Activated CD8-positive, alpha-beta memory T cell treated with anti-CD3 and anti-CD28 coated beads for 24 hours (primary cell): ENCODE data around the gene INCA1.
A peak's percentile ranks its signal among the peaks of the same experiment; 100 is the strongest.

Experiments
- DNase-seq: peaks from one replicate; pipeline ENCODE4 v3.0.0-alpha.2; 2020

INCA1 gene

GRCh38 chr17:5003214-5003867, 6.0 kb upstream of the INCA1 start:
- DNase-seq: no peak

DNA sequence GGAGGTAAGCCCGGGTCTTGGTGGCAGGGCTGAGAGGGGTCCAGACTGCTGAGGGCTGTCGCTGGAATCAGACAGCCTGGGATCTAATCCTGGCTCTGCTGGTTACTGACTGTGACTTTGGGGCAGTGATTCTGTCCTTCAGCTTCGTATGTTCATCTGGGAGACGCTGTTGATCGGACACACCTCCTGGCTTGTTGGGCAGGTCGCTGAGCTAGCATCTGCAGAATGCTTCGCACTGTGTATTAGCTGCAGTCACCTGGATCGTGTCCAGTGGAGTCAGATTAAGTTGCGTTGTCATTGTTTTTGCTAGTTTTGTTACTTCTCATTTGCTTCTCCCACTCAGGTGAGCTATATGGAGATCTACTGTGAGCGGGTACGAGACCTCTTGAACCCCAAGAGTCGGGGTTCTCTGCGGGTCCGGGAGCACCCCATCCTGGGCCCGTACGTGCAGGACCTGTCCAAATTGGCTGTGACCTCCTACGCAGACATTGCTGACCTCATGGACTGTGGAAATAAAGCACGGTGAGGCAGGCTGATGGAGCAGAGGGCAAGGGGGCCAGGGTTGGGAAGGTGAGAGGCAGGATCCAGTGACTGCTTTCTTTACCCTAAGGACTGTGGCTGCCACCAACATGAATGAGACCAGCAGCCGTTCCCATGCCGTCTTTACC, 4.9 kb upstream of the INCA1 start:
- no peak for DNase-seq

DNA sequence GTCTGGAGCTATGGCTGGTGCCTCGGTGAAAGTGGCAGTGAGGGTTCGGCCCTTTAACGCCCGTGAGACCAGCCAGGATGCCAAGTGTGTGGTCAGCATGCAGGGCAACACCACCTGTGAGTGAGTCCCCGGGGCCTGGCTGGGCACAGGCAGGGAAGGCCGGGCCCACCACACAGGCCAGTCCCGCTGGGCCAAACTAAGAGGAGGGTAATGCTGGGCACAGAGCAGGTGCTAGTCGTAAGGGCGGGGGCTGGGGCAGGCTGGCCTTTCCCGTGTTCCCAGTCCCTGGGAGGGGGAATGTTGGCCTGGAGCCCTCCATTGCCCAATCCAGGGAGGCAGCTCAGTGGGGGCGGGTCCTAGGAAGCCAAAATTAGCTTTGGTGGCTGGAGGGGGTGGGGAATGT, 2.9 kb upstream of the INCA1 start:
- no peak for DNase-seq

DNA sequence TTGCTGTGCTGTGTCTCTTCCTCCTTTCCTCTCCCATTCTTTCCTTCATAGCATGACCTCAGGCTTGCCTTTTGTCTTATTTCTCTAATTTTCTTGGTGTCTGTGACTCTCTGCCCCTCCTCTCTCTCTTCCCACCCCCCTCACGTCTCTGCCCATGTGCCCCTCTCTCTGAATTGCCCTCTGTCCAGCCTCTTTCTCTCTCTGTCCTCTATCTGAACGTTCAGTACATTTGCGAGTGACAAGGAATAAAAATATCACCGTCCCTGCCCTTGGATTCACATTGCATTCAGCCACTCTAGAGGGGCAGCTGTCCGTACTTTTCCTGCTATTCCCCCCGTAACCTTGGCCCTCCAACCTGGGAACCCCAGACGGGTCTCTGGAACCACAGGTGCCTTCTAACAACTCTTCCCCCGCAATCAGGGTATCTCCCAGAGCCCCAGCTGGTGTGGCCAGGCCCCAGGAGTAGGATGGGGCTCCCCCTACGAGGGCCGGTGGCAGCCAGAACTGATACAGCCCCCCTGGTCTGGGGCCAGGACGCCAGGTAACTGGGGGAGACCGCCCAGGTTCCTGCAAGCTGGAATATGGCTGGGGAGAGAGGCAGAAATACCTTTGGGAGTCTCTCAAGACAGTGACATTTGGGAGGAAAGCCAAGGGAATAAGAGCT, 2.2 kb upstream of the INCA1 start:
- no peak for DNase-seq

GRCh38 chr17:4998732-4999429, 1.6 kb upstream of the INCA1 start:
- no peak for DNase-seq

DNA sequence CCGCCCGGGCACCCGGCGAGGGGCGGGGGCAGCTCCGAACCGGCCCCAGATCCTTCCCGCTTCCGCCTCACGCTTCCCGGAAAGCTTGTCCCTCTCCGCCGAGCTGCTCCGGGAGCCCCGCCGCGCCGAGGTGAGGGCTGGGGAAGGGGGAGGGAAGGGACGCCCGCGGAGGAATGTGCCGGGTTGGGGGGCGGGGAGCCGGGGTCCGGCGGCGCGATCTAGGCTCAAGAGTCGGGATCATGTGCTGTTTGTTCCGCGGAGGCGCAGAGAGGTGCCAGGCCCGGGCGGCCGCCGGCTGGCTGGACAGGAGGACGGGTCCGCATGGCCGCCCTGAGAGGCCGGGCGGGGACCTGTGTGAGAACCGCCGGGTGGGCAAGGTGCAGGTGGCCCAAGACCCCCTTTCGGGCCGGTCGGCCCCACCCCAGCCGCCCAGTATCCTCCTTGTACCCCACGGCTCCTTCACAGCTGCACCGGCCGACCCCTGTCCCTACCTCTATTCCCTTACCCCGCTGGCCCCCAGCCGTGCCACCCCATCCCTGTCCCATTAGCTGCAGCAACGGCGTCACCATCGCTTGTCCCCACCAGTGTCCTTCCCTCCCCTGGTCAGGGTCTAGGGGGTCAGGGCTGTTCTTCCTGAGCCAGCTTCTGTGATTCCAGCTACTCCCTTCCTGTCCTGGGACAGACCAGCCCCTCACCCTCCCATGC, 857 bp upstream of the INCA1 start:
- no peak for DNase-seq

GRCh38 chr17:4994081-4994595, 3.2 kb downstream of the INCA1 start:
- DNase-seq: no peak

- no peak for DNase-seq
Measured at GRCh38 chr17:4987767-4988567, 9.4 kb downstream of the INCA1 start.

- peak; percentile 96 for DNase-seq
Measured at GRCh38 chr17:4986951-4987766, 10.2 kb downstream of the INCA1 start, which contains the start of gene CAMTA2. CAMTA2 (minus strand) TSS chr17:4987675; CDS start chr17:4986222, 1,453 bp downstream.

DNA sequence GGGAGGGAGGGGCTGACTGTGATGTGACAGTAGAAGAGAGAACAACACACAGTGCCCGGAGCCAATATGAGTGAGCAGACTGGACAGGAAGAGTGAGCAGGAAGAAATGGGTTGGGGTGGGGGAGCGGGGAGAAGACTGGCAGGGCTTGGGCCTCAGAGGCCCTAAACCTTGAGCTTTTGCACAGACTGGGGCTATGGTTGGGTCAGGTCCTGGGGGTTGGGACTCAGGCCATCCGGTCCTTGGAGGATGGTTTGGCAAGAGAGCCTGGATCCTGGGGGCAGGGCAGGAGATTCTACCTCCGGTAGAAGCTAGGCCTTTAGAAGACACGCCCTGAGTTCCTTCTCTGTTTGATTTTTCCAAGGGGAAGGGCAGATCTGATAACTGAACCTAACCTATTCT, 10.9 kb downstream of the INCA1 start:
- no peak for DNase-seq

DNA sequence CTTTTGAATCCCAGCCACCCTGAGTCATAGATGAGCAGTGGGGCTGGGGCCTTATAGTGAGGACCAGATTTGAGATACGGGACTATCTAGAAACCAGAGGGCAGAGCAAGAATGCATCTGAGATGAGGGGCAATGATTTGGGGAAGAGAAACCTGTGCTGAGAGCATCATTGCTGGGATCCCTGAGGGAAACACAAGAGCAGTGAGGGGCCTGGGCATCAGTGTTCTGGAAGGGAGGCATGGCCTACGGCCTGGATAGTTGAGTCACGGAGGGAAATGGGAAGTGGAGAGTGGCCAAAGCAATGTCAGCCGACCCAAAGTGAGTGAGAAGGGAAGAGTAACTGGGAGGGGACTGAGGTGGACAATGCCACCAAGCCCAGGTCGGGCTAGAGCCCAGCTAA, 15.0 kb downstream of the INCA1 start:
- no peak for DNase-seq

- DNase-seq: peak; percentile 71
Measured at GRCh38 chr17:4980644-4981216, 16.6 kb downstream of the INCA1 start.

DNA sequence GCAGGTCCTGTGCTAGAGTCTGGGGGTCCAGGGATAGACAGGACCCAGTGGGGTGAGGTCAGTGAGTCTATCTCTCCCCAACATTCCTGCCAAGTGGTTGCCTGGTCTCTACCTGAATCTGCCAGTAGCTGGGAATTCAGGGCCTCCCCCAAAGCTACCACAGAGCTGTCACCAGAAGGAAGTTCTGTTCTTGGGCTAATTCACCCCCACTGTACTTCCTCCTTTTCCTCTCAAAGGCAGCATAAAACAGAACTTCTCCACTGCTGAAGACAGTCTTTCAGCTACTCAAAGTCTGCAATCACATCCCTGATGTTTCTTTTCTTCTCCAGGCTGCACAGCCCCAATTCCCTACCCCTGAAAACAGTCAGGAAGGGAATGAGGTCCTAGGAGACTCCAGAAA, 18.6 kb downstream of the INCA1 start:
- no peak for DNase-seq

DNA sequence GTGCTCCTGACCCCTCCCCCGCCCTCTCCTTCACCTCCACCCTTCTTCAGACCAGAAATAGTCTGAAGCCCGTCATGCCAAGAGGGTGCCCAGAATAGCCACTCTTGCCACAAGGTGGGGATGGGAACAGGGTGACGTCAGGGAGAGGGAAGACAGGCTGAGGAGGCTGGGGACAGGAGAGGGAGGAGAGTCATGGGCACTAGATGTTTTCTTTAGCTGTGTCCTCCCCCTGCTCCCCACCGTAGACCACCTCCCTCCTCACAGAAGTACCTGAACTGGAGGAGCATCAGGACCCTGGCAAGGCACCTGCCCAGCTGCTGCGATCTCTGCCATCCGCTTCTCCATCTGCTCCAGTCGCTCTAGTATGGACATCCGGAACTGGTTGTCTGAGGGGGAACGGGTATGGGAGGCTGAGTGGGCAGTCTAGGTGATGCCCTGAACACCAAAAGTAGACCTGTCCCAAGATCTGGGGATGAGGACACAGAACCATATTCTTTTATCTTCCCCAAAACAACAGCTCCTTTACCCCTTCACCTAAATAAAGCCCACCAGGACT, 23.1 kb downstream of the INCA1 start:
- no peak for DNase-seq

DNA sequence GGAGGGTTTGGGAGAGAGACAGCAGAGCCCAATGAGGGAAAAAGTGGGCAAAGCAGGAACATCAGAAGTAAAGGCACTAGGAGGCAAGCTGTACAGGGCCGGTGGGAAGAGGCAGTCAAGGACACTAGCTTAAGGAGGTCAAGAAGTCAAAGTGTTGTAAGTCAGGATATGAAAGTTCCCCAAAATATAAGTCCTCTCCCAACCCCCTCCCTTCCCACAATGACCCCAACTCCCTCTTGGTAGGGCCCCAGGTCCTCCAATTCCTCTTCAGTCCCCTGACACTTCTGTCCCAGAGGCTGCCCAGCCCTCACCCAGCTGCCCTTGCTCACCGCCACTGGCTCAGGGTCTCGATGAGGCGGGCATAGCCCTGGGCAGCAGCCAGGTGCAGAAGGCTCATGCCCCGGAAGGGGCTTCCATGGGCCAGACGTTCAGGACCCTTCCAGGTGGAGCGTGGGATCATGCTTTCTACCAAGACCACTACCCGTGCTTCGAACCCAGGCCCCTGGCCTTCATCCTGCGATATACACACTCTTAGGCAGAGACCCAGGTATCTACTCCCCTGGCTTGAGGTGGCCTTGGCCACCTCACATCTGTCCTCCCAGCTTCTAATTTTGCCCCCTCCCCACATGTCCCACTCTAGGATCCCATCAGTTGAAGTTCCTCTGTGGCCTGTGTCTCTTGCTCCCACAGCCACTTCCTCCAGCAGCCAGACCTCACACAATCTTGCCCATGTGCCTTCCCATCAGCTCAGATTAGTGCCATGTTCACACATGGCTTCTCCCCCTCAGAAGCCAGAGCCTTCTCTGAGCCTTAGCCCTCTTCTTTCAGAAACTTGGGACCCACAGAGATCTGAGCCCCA, 23.8 kb downstream of the INCA1 start:
- no peak for DNase-seq

- no peak for DNase-seq
Measured at GRCh38 chr17:4972752-4973151, 24.6 kb downstream of the INCA1 start.

DNA sequence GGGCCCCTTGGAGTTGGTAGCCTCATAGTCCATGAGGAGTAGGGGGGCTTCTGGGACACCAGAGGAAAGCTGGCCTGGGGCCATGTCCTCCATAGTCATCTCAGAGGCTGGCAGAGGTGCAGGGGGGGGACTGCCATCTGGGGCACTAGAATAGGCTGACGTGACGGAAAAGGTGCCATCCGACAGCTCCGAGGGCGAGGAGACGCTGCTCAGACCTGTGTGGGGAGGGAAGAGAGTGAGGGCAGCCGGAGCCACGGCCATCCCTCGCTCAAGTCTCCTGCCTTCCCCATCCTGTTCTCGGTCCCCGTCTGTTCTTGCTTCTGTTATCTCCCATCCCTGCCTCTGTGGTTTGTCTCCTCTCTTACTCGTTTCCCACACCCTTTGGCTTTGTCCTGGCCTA, 25.0 kb downstream of the INCA1 start:
- no peak for DNase-seq

GRCh38 chr17:4971826-4972225, 25.5 kb downstream of the INCA1 start:
- DNase-seq: no peak

DNA sequence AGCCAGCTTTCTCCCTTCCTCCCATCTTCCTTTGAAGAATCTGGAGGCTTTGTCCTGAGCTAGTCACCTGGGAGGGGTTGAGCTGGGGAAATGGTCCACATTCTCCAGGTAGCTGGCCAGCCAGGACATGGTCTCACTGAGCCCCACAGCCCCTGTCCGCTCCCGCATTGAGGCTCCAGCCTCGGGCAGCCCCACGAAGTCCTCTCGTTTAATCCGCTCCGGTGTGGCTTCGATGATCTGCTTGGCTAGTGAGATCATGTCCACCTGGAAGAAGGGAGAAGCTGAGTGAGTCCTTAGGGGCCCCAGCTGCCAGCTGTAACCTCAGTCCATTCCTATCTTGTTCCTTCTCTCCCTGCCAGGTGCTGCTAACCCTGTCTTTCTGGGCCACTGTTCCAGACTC, 27.0 kb downstream of the INCA1 start:
- DNase-seq: no peak
